Spleen (tissue), 7 donors: Measurements from ENCODE around the gene SLC22A5.

ENCODE experiments used
- CTCF ChIP-seq, 11 experiments: fragments of 200-600 bp in 7 of 11; fragments of 450-650 bp in 4 of 11; sonication (generic) in 4 of 11; IDR thresholded peaks in 8 of 11; conservative IDR thresholded peaks in 3 of 11; 1 replicate in 7 of 11; 2 replicates in 4 of 11; pipeline versions ENCODE4 v1.4.0 to v1.8.0; 2016 to 2021; ENCODE audit warnings: antibody characterized with exemption in 11 of 11, inconsistent platforms in 4 of 11, mild to moderate bottlenecking in 1 of 11
- POLR2A ChIP-seq, 3 donors: fragments of 450-650 bp; IDR thresholded peaks; one replicate each; pipeline ENCODE4 v1.5.1; 2017; ENCODE audit warnings: antibody characterized with exemption in 3 of 3, mild to moderate bottlenecking in 1 of 3
- POLR2AphosphoS5 ChIP-seq, 3 donors: sonication (generic); formaldehyde crosslinking; IDR thresholded peaks; one replicate each; pipeline ENCODE4 v1.5.1; 2017; ENCODE audit warnings: antibody characterized with exemption in 3 of 3
- donor health status: DM: no; HTN: no; CAD: no; lungs with moderate emphysema.
- donor health status: DM: no; HTN: no; CAD: no.
- donor health status: DM: no; HTN: no; CAD: no.

GRCh38 chr5:132321109-132321721 lies 48.3 kb upstream of the SLC22A5 start:
- TF ChIP-seq CTCF (IDR thresholded peaks at IDR 0.05 in 8 of 11, conservative IDR thresholded peaks at IDR 0.05 in 3 of 11) (no peak), POLR2A (IDR thresholded peaks at IDR 0.05) (no peak), POLR2AphosphoS5 (IDR thresholded peaks at IDR 0.05) (no peak)
